ENCODE measurements around the gene LGI2.
"Not testable (repeated sequence)": the region's sequence is repeated elsewhere in the genome, so short reads cannot be mapped to it uniquely, and the experiment has no call there.

LGI2 gene

GRCh38 chr4:25030277-25031076, at the start of gene LGI2:
Gene LGI2 (minus strand): TSS chr4:25030946. CDS start chr4:25030693, 253 bp downstream.
- Histone ChIP-seq H3K9me3 (ENCODE audit: control insufficient read depth, insufficient read depth, low read length) (no peaks in the 10 kb centered on the region), H3K4me3 (ENCODE audit: low read depth, low read length) (peak within 1 kb of the TSS; percentile 66), H3K27me3 (ENCODE audit: control insufficient read depth, insufficient read depth, low read length) (peaks cover 39% of the 10 kb centered on the region), H3K36me3 (ENCODE audit: control insufficient read depth, insufficient read depth, low read length) (no peaks in the 10 kb centered on the region), H3K4me1 (ENCODE audit: control insufficient read depth, insufficient read depth, low read length) (peaks cover 3% of the 10 kb centered on the region), H3K9ac (ENCODE audit: low read depth, low read length) (peak within 1 kb of the TSS; percentile 55)

DNA sequence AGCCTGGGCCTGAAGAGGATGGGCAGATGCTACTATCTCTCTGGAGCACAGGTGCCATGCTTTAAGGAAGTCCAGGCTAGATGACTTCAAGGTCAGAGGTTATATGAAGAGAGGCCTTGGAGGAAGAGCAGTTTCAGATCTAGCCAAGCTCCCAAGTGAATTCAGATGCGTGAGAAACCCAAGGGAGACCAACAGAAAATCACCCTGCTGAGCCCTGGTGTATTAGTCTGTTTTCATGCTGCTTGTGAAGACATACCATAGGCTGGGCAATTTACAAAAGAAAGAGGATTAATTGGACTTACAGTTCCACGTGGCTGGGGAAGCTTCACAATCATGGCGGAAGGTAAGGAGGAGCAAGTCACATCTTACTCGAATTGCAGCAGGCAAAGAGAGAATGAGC, 47.8 kb upstream of the LGI2 start:
- Histone ChIP-seq H3K9me3 (ENCODE audit: control insufficient read depth, insufficient read depth, low read length) (no peaks in the 10 kb centered on the region), H3K9ac (ENCODE audit: low read depth, low read length) (no peak overlapping the region), H3K27me3 (ENCODE audit: control insufficient read depth, insufficient read depth, low read length) (no peaks in the 10 kb centered on the region), H3K36me3 (ENCODE audit: control insufficient read depth, insufficient read depth, low read length) (peaks cover 2% of the 10 kb centered on the region), H3K4me1 (ENCODE audit: control insufficient read depth, insufficient read depth, low read length) (no peaks in the 10 kb centered on the region), H3K4me3 (ENCODE audit: low read depth, low read length) (no peak overlapping the region)

- H3K36me3 ChIP-seq (ENCODE audit: control insufficient read depth, insufficient read depth, low read length), result peaks cover 2% of the 10 kb centered on the region
- no peaks in the 10 kb centered on the region for H3K4me1 ChIP-seq (ENCODE audit: control insufficient read depth, insufficient read depth, low read length)
- H3K4me3 ChIP-seq (ENCODE audit: low read depth, low read length), result no peak overlapping the region
- no peak overlapping the region for H3K9ac ChIP-seq (ENCODE audit: low read depth, low read length)
- no peaks in the 10 kb centered on the region for H3K9me3 ChIP-seq (ENCODE audit: control insufficient read depth, insufficient read depth, low read length)
- no peaks in the 10 kb centered on the region for H3K27me3 ChIP-seq (ENCODE audit: control insufficient read depth, insufficient read depth, low read length)
These were observed 46.1 kb upstream of the LGI2 start for GRCh38 chr4:25076625-25077398.

DNA sequence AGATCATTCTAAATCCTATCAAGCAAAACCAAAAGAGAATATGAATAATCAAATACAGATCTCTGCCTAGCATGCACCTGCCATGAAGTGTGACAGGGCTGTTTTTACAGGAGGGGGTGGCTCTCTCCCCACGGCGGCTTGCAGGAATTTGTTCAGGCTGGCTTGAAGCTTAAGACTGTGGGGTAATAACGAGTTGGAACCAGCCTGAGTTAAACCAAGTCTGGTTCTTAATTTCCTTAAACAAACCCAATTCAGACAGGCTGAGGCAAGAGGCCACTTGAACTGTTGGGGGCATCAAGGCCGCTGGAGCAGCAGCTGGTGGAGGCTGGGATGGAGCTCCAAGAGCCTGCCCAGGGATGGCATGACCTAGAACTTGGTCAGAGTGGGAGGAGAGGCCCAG, 45.1 kb upstream of the LGI2 start:
- no peaks in the 10 kb centered on the region for H3K9me3 ChIP-seq (ENCODE audit: control insufficient read depth, insufficient read depth, low read length)
- H3K27me3 ChIP-seq (ENCODE audit: control insufficient read depth, insufficient read depth, low read length), result no peaks in the 10 kb centered on the region
- no peak overlapping the region for H3K4me3 ChIP-seq (ENCODE audit: low read depth, low read length)
- no peak overlapping the region for H3K9ac ChIP-seq (ENCODE audit: low read depth, low read length)
- H3K4me1 ChIP-seq (ENCODE audit: control insufficient read depth, insufficient read depth, low read length), result no peaks in the 10 kb centered on the region
- peaks cover 2% of the 10 kb centered on the region for H3K36me3 ChIP-seq (ENCODE audit: control insufficient read depth, insufficient read depth, low read length)

DNA sequence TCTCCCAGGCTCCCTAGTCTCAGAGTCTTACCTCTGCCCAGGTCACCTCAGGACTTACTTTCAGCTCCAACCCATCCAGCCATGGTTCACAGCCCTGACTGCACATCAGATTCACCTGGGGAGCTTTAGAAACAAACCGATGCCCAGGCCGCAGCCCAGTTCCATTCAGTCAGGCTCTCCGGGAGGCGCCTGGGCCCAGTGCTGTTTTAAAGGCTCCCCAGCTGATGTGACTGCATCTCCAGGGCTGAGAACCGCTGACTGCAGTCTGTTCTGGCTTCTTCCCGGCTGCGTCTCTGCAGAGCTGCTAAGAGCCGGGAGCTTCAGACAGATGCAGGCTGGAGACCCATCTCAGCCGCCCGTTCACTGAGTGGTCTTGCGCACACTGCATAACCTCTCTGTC, 44.4 kb upstream of the LGI2 start:
- Histone ChIP-seq H3K9me3 (ENCODE audit: control insufficient read depth, insufficient read depth, low read length) (no peaks in the 10 kb centered on the region), H3K9ac (ENCODE audit: low read depth, low read length) (no peak overlapping the region), H3K4me3 (ENCODE audit: low read depth, low read length) (no peak overlapping the region), H3K27me3 (ENCODE audit: control insufficient read depth, insufficient read depth, low read length) (no peaks in the 10 kb centered on the region), H3K4me1 (ENCODE audit: control insufficient read depth, insufficient read depth, low read length) (peaks cover 3% of the 10 kb centered on the region), H3K36me3 (ENCODE audit: control insufficient read depth, insufficient read depth, low read length) (peaks cover 2% of the 10 kb centered on the region)

DNA sequence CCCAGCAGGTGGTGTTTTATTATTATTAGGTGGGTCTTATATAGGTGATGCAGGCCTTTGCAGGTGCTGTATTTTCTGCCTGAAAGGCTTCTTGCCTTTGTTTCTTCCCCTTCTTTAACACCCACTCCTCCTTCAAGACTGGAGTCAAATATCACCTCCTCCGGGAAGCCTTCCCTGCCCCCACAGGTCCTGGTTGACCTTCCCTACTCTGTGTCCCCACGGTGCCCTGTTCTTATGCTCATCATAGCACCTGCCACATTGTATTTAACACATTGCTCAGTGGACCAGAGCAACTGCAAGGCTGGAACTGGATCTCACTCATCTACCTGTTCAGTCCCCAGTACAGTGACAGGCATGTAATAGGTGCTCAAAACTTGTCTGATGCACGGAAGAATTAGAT, 39.8 kb upstream of the LGI2 start:
- Histone ChIP-seq H3K9ac (ENCODE audit: low read depth, low read length) (no peak overlapping the region), H3K4me3 (ENCODE audit: low read depth, low read length) (no peak overlapping the region), H3K9me3 (ENCODE audit: control insufficient read depth, insufficient read depth, low read length) (no peaks in the 10 kb centered on the region), H3K27me3 (ENCODE audit: control insufficient read depth, insufficient read depth, low read length) (no peaks in the 10 kb centered on the region), H3K4me1 (ENCODE audit: control insufficient read depth, insufficient read depth, low read length) (peaks cover 18% of the 10 kb centered on the region), H3K36me3 (ENCODE audit: control insufficient read depth, insufficient read depth, low read length) (peaks cover 2% of the 10 kb centered on the region)

- peaks cover 2% of the 10 kb centered on the region for H3K36me3 ChIP-seq (ENCODE audit: control insufficient read depth, insufficient read depth, low read length)
- H3K4me3 ChIP-seq (ENCODE audit: low read depth, low read length), result no peak overlapping the region
- peaks cover 29% of the 10 kb centered on the region for H3K4me1 ChIP-seq (ENCODE audit: control insufficient read depth, insufficient read depth, low read length)
- no peaks in the 10 kb centered on the region for H3K27me3 ChIP-seq (ENCODE audit: control insufficient read depth, insufficient read depth, low read length)
- no peak overlapping the region for H3K9ac ChIP-seq (ENCODE audit: low read depth, low read length)
- H3K9me3 ChIP-seq (ENCODE audit: control insufficient read depth, insufficient read depth, low read length), result no peaks in the 10 kb centered on the region
These were observed 38.3 kb upstream of the LGI2 start for GRCh38 chr4:25069014-25069413.

GRCh38 chr4:25068386-25068785, 37.6 kb upstream of the LGI2 start:
- Histone ChIP-seq H3K9ac (ENCODE audit: low read depth, low read length) (no peak overlapping the region), H3K27me3 (ENCODE audit: control insufficient read depth, insufficient read depth, low read length) (no peaks in the 10 kb centered on the region), H3K9me3 (ENCODE audit: control insufficient read depth, insufficient read depth, low read length) (no peaks in the 10 kb centered on the region), H3K4me3 (ENCODE audit: low read depth, low read length) (no peak overlapping the region), H3K4me1 (ENCODE audit: control insufficient read depth, insufficient read depth, low read length) (peaks cover 29% of the 10 kb centered on the region), H3K36me3 (ENCODE audit: control insufficient read depth, insufficient read depth, low read length) (no peaks in the 10 kb centered on the region)

DNA sequence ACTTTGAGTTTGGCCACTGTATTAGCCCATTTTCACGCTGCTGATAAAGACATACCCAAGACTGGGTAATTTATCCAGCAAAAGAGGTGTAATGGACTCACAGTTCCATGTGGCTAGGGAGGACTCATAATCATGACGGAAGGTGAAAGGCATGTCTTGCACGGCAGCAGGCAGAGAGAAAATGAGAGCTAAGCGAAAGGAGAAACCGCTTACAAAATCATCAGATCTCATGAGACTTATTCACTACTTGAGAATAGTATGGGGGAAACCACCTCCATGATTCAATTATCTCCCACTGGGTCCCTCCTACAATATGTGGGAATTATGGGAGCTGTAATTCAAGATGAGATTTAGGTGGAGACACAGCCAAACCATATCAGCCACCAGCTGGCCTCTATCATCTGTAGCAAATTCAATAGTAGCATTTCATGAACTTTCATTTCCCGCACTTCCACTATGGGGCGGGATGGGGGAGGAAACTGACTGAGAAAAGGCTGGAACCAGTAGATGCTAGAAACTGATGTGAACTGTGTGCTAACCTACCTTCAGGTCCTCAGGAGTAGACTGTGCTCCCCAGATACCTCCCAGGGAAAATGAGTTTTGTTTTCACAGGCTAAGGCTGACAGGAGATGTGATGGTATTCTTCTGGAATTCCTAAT, 35.3 kb upstream of the LGI2 start:
- H3K4me1 ChIP-seq (ENCODE audit: control insufficient read depth, insufficient read depth, low read length), result peaks cover 29% of the 10 kb centered on the region
- no peaks in the 10 kb centered on the region for H3K36me3 ChIP-seq (ENCODE audit: control insufficient read depth, insufficient read depth, low read length)
- H3K4me3 ChIP-seq (ENCODE audit: low read depth, low read length), result peak overlapping the region; percentile 19
- H3K27me3 ChIP-seq (ENCODE audit: control insufficient read depth, insufficient read depth, low read length), result no peaks in the 10 kb centered on the region
- H3K9ac ChIP-seq (ENCODE audit: low read depth, low read length), result no peak overlapping the region
- no peaks in the 10 kb centered on the region for H3K9me3 ChIP-seq (ENCODE audit: control insufficient read depth, insufficient read depth, low read length)

- H3K9ac ChIP-seq (ENCODE audit: low read depth, low read length), result no peak overlapping the region
- H3K27me3 ChIP-seq (ENCODE audit: control insufficient read depth, insufficient read depth, low read length), result no peaks in the 10 kb centered on the region
- H3K4me3 ChIP-seq (ENCODE audit: low read depth, low read length), result peak overlapping the region; percentile 19
- no peaks in the 10 kb centered on the region for H3K9me3 ChIP-seq (ENCODE audit: control insufficient read depth, insufficient read depth, low read length)
- H3K36me3 ChIP-seq (ENCODE audit: control insufficient read depth, insufficient read depth, low read length), result no peaks in the 10 kb centered on the region
- peaks cover 25% of the 10 kb centered on the region for H3K4me1 ChIP-seq (ENCODE audit: control insufficient read depth, insufficient read depth, low read length)
These were observed 34.7 kb upstream of the LGI2 start for GRCh38 chr4:25065431-25065858.

GRCh38 chr4:25064447-25064846, 33.7 kb upstream of the LGI2 start:
- not testable (repeated sequence) for H3K27me3 ChIP-seq (ENCODE audit: control insufficient read depth, insufficient read depth, low read length); H3K9ac ChIP-seq (ENCODE audit: low read depth, low read length); H3K9me3 ChIP-seq (ENCODE audit: control insufficient read depth, insufficient read depth, low read length); H3K36me3 ChIP-seq (ENCODE audit: control insufficient read depth, insufficient read depth, low read length)
- peak overlapping the region; percentile 7 for H3K4me3 ChIP-seq (ENCODE audit: low read depth, low read length)
- peaks cover 24% of the 10 kb centered on the region for H3K4me1 ChIP-seq (ENCODE audit: control insufficient read depth, insufficient read depth, low read length)
